ENCODE data around the gene DCDC2C. TPM values are rescaled to one million over a fixed set of nuclear protein-coding genes. Genes with fewer than 3 reads are reported as not detected.

Gene DCDC2C
- polyA plus RNA-seq, 3 donors: not detected

- H3K27ac ChIP-seq (ENCODE audit: low read depth in 1 of 2, low read length in 2 of 2): no peak overlapping the region
- H3K4me3 Mint-ChIP-seq: no peak overlapping the region
- H3K9ac ChIP-seq (ENCODE audit: insufficient read depth, low read length, poor library complexity, severe bottlenecking): no peak overlapping the region
- H3K27me3 Mint-ChIP-seq (ENCODE audit: low read depth in 3 of 3): peaks cover 0 to 6% (median 2%) of the 10 kb centered on the region in 3 donors
- no peaks in the 10 kb centered on the region for H3K36me3 ChIP-seq (replicated peaks in 1 of 2; ENCODE audit: control insufficient read depth in 1 of 2, insufficient read depth in 2 of 2, low read length in 2 of 2)
- no peak overlapping the region for H2AFZ ChIP-seq (ENCODE audit: insufficient read depth, low read depth, low read length, poor library complexity, severe bottlenecking)
- H3K9me3 ChIP-seq (replicated peaks in 1 of 2; ENCODE audit: control insufficient read depth in 1 of 2, insufficient read depth in 1 of 2, low read length in 2 of 2): no peaks in the 10 kb centered on the region
- intact Hi-C loops (cut with micrococcal nuclease): no loop called here
- no peaks in the 10 kb centered on the region for H3K4me1 Mint-ChIP-seq
- H3K27me3 ChIP-seq (ENCODE audit: control insufficient read depth in 2 of 2, insufficient read depth in 2 of 2, low read length in 2 of 2): no peaks in the 10 kb centered on the region
- no peak for TF ChIP-seq CTCF (IDR thresholded peaks at IDR 0.05)
- H3K36me3 Mint-ChIP-seq: no peaks in the 10 kb centered on the region
- H3K9me3 Mint-ChIP-seq: peaks cover 0 to 2% (median 0%) of the 10 kb centered on the region in 7 donors
- H3K4me1 ChIP-seq (ENCODE audit: control insufficient read depth in 1 of 2, insufficient read depth in 2 of 2, low read length in 2 of 2): no peaks in the 10 kb centered on the region
- no peaks in the 10 kb centered on the region for H3K79me2 ChIP-seq (ENCODE audit: insufficient read depth, low read length)
- no peak overlapping the region for H3K27ac Mint-ChIP-seq
- DNase-seq: no peak
- no peak overlapping the region for H3K4me2 ChIP-seq (replicated peaks; ENCODE audit: extremely low read depth, low read length, poor library complexity, severe bottlenecking)
- H4K20me1 ChIP-seq (ENCODE audit: insufficient read depth, low read length): no peaks in the 10 kb centered on the region
- H3K4me3 ChIP-seq (replicated peaks in 1 of 3; ENCODE audit: low read depth in 2 of 3, low read length in 3 of 3): no peak overlapping the region
- no CpG with 5 or more reads among the region's 5 CpGs for WGBS (ENCODE audit: insufficient coverage)
Measured at GRCh38 chr2:3681625-3682024, 21.8 kb upstream of the DCDC2C start.

GRCh38 chr2:3682811-3683210 lies 20.6 kb upstream of the DCDC2C start:
- H3K4me1 Mint-ChIP-seq: no peaks in the 10 kb centered on the region
- Histone ChIP-seq H3K36me3 (replicated peaks in 1 of 2; ENCODE audit: control insufficient read depth in 1 of 2, insufficient read depth in 2 of 2, low read length in 2 of 2) (no peaks in the 10 kb centered on the region), H3K79me2 (ENCODE audit: insufficient read depth, low read length) (no peaks in the 10 kb centered on the region), H3K9me3 (replicated peaks in 1 of 2; ENCODE audit: control insufficient read depth in 1 of 2, insufficient read depth in 1 of 2, low read length in 2 of 2) (no peaks in the 10 kb centered on the region), H3K4me3 (replicated peaks in 1 of 3; ENCODE audit: low read depth in 2 of 3, low read length in 3 of 3) (no peak overlapping the region), H2AFZ (ENCODE audit: insufficient read depth, low read depth, low read length, poor library complexity, severe bottlenecking) (no peak overlapping the region), H3K27ac (ENCODE audit: low read depth in 1 of 2, low read length in 2 of 2) (no peak overlapping the region), H3K27me3 (ENCODE audit: control insufficient read depth in 2 of 2, insufficient read depth in 2 of 2, low read length in 2 of 2) (no peaks in the 10 kb centered on the region), H4K20me1 (ENCODE audit: insufficient read depth, low read length) (no peaks in the 10 kb centered on the region), H3K9ac (ENCODE audit: insufficient read depth, low read length, poor library complexity, severe bottlenecking) (no peak overlapping the region), H3K4me2 (replicated peaks; ENCODE audit: extremely low read depth, low read length, poor library complexity, severe bottlenecking) (no peak overlapping the region), H3K4me1 (ENCODE audit: control insufficient read depth in 1 of 2, insufficient read depth in 2 of 2, low read length in 2 of 2) (no peaks in the 10 kb centered on the region)
- WGBS (ENCODE audit: insufficient coverage): 29% methylated on average over 2 of the region's 6 CpGs
- DNase-seq: no peak
- peaks cover 0 to 4% (median 2%) of the 10 kb centered on the region in 3 donors for H3K27me3 Mint-ChIP-seq (ENCODE audit: low read depth in 3 of 3)
- intact Hi-C loops (cut with micrococcal nuclease): no loop called here
- no peak overlapping the region for H3K27ac Mint-ChIP-seq
- H3K36me3 Mint-ChIP-seq: no peaks in the 10 kb centered on the region
- peaks cover 0 to 2% (median 0%) of the 10 kb centered on the region in 7 donors for H3K9me3 Mint-ChIP-seq
- TF ChIP-seq CTCF (IDR thresholded peaks at IDR 0.05): no peak
- H3K4me3 Mint-ChIP-seq: no peak overlapping the region

Data from CD14-positive monocyte (primary cell).